ENCODE measurements around the gene MYMK.

MYMK gene

DNA sequence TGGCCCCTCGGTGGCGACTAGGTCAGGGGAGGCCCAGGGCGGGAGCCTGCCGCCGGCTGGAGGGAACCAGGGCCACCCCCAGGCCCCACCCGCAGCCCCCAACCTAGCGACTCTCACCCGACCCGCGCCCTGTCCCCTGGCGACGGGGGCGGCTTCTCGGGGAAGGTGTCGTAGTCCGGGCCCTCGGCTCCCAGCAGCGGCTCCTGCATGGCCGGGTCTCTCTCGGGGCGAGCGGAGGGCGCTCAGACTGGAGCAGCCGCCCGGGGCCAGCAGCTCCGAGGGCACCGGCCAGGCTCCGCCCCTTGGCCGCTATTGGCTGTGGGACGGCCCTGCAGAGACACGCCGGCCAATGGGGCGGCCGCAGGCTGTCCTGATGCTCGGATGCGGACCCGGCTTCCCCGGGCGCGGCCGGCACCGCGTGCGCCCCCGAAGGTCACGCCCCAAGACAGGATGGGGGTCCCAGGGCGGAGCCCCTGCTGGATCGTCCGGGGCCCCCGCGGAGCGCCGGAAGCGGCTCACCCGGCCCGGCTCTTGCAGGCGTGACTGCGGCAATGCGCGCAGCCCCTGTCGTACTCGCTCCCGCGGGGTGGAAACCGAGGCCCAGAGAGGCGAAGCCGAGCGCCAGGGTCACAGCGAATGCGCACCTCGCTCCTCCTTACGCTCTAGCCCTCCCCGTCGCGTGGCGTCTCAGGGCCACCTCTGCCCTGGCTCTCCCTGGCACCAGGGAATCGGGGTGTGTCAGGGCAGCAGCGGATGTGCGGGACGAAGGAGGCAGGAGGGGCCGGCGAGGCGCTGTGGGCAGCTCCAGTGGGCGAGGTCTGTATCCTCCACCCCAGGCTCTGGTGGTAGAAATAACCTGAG, 45.7 kb downstream of the MYMK start, which contains the start of gene SLC2A6:
SLC2A6 (minus strand) TSS at position 249 of the 861 bp plus-strand sequence; CDS start at position 209, 40 bp downstream.
- TF ChIP-seq, protein P1, sequence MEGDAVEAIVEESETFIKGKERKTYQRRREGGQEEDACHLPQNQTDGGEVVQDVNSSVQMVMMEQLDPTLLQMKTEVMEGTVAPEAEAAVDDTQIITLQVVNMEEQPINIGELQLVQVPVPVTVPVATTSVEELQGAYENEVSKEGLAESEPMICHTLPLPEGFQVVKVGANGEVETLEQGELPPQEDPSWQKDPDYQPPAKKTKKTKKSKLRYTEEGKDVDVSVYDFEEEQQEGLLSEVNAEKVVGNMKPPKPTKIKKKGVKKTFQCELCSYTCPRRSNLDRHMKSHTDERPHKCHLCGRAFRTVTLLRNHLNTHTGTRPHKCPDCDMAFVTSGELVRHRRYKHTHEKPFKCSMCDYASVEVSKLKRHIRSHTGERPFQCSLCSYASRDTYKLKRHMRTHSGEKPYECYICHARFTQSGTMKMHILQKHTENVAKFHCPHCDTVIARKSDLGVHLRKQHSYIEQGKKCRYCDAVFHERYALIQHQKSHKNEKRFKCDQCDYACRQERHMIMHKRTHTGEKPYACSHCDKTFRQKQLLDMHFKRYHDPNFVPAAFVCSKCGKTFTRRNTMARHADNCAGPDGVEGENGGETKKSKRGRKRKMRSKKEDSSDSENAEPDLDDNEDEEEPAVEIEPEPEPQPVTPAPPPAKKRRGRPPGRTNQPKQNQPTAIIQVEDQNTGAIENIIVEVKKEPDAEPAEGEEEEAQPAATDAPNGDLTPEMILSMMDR (IDR thresholded peaks at IDR 0.05; ENCODE audit: borderline replicate concordance, insufficient read depth, low read depth, low read length) = no peak
- peak within 1 kb of the TSS; percentile 74 for H3K4me3 ChIP-seq (ENCODE audit: low read depth, low read length)

DNA sequence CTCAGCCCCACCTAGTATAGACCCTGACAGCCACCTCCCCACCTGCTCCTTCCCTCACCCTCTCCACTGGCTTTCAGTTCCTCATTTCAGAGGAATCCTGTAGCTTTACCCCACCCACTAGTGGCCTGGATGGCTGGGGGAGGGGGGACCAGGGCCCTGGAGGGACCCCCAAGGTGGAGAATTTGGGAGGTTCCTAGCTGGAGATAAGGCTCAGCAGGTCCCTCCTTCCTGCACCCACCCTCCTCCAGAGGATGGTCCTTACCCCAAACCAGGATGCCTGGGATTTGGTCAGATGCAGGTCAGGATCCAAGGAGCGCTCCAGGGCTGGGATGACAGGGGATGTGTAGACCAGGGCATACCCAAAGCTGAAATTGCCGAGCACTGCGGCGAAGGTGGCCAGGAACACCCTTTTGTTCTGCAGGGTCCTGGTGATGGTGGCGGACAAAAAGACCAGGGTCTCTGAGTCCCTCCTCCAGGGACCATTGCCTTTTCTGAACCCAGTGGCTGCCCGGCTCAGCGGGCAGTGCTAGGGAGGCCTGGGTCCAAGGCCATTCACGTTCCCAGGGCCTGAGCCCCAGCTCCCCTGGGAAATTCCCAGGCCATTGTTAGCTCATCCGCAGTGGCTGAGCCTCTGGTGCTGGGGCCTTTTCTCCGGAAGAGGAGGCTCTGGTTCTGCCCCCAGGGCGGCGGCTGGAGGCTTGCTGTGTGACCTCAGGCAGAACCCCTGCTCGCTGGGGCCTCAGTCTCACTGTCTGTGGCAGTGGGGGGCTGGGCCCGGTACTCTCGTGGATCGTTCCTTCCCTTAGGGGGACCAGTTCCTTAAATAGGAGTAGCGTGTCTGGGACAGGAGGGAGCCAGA, 46.5 kb downstream of the MYMK start:
- peak overlapping the region; percentile 74 for H3K4me3 ChIP-seq (ENCODE audit: low read depth, low read length)

DNA sequence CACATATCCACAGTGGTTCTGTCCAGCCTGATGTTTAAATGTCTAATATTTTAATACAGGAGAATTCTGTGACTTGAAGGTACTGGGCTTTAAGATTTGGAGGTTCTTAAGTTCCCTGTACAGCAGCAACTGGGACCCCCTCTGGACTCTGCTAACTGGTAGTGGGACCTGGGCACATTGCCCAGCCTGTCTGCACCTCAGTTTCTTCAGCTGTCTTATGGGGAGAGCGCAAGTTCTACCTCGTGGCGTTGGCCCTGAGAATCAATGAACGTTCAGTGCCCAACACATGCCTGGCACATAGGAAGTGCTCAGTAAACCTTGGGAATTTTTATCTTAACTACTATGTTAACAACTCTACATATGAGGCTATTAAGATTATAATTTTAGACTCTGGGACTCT, 47.3 kb downstream of the MYMK start:
- H3K4me3 ChIP-seq (ENCODE audit: low read depth, low read length) = peak overlapping the region; percentile 74
- TF ChIP-seq, protein P1 (IDR thresholded peaks at IDR 0.05; ENCODE audit: borderline replicate concordance, insufficient read depth, low read depth, low read length) = no peak

More for the DNA sequence above, 46.5 kb downstream of the MYMK start:
- TF ChIP-seq, protein P1 (IDR thresholded peaks at IDR 0.05; ENCODE audit: borderline replicate concordance, insufficient read depth, low read depth, low read length) = no peak

DNA sequence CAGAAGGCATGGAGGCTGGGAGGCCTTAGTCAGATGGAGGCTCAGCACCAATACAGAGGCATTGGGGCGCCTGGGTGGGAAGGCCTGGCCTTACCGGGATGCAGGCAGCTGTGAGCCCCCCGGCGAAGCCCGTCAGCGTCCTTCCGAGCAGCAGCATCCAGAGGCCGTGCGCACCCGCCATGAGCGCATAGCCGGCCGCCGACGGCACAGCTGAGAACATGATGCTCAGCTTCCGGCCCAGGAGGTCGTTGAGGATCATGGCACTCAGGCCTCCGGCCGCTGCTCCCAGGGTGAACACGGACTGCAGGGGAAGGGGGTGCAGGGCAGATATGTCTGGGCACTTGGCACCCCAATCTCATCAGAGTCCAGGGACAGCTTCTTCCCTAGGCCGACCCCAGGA, 47.8 kb downstream of the MYMK start:
- H3K4me3 ChIP-seq (ENCODE audit: low read depth, low read length) = no peak overlapping the region
- TF ChIP-seq, protein P1 (IDR thresholded peaks at IDR 0.05; ENCODE audit: borderline replicate concordance, insufficient read depth, low read depth, low read length) = no peak

DNA sequence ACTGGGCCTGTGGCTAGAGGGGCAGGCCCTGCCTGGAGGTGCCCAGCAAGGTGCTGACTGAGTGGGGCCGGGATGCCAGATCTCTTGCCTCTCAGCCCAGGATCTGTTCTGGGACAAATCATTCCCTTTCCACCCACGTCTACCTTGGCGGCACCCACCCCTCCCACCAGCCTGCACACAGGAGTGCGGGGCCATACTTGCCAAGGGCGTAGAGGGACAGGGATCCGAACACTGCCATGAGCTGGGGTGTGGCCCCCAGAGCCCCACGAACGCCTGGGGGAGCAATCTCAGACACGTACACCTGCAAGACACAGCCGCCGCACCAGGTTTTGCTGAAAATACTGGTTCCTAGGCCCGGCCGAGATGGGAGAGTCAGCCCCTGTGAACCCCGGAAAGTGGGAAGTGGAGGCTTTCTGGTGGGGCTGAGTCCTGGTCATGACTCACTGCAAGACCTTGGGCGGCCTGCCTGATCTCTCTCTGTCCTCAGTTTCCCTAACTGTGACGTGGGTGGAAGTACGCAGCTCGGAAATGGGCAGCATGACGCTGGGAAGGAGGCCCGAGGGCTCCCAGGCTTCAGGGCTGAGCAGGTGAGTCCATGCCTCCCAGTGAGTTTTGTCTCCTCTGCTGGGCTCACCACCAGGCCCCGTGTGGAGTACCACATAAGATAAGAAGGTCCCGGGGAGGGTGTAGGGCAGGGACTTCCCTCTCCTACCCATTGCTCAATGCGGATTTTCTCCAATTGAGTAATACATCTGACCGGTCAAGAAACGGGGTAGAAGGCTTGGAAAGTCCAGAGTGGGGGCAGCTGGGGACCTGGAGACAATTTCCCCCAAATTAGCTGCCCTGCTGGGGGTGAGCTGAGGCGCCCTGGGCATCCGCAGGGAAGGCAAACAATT, 48.5 kb downstream of the MYMK start:
- TF ChIP-seq, protein P1 (IDR thresholded peaks at IDR 0.05; ENCODE audit: borderline replicate concordance, insufficient read depth, low read depth, low read length) = no peak
- no peak overlapping the region for H3K4me3 ChIP-seq (ENCODE audit: low read depth, low read length)

DNA sequence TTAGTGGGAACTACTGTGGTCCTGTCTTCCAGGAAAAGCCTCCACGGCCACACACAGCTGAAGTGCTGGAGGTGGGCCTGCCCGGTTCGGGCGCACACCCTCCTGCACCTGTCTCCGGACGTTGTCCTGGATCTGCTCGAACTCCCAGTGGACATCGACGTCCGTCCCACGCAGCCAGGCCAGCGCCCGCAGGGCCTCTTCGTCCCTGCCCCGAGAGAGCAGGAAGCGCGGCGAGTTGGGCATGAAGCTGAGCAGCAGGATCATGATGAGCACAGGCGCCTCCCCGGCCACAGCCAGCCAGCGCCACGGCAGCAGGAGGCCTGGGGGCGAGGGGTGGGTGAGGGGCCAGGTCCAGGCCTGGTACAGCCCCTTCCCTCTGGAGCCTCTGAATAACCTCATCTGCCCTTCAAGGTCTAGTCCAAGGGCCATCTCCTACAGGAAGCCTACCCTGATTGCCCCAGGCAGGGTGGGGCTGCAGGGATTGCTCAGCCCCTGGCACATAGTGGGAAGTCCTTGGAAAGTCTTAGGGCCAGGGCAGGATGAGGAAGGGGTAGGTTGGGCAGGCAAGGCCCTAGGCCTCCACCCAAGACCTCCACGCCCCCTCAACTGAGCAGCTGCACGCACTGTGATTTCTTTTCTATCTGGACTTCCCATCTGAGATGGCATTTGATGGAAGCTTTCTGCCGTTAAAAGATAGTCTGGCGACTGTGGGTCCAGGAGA, 49.3 kb downstream of the MYMK start:
- H3K4me3 ChIP-seq (ENCODE audit: low read depth, low read length) = no peak overlapping the region
- TF ChIP-seq, protein P1 (IDR thresholded peaks at IDR 0.05; ENCODE audit: borderline replicate concordance, insufficient read depth, low read depth, low read length) = no peak

Data from GM12875 (cell line).